AG04449 (cell line): ENCODE results near the gene SLC47A1.

Experiments used
- CTCF ChIA-PET: fragments of 350-600 bp; formaldehyde crosslinking; extraction: SDS; loops from one replicate; lab custom pipeline; 2021; ENCODE audit warnings: antibody characterized with exemption; lab: Yijun Ruan, JAX
- POLR2A ChIA-PET: fragments of 400-600, 350-600 bp; formaldehyde crosslinking; extraction: SDS; loops from one replicate; lab custom pipeline; 2020; ENCODE audit warnings: antibody characterized with exemption, inconsistent platforms; lab: Yijun Ruan, JAX
- DNase-seq: peaks from one replicate; pipeline ENCODE4 v3.0.0-alpha.2; 2010; ENCODE audit warnings: low read depth, low spot score
- H3K4me3 ChIP-seq: 2 replicates; pipeline ENCODE4 v1.5.1; 2011; ENCODE audit warnings: low read depth, mild to moderate bottlenecking, control low read depth, low read length
- CTCF ChIP-seq: IDR thresholded peaks from one replicate; pipeline ENCODE4 v1.5.1; 2011; ENCODE audit warnings: mild to moderate bottlenecking, moderate library complexity, low read length, control low read depth, inconsistent platforms; ENCODE audit not compliant: insufficient read depth; ENCODE audit errors: missing control alignments

SLC47A1 gene

GRCh38 chr17:19551591-19552148 is 18.0 kb downstream of the SLC47A1 start:
- TF ChIP-seq CTCF, result no peak
- H3K4me3 ChIP-seq, result no peak overlapping the region
- CTCF ChIA-PET, result interaction anchor here (1.4 kb wide), 1 partner anchor 13 kb away, joined by 3 read pairs; no protein-coding TSS in a partner anchor
- no peak for DNase-seq
- POLR2A ChIA-PET, result no interaction called here

GRCh38 chr17:19553036-19553435 is 19.4 kb downstream of the SLC47A1 start:
- H3K4me3 ChIP-seq, result no peak overlapping the region
- POLR2A ChIA-PET, result no interaction called here
- no peak for TF ChIP-seq CTCF
- CTCF ChIA-PET, result no interaction called here
- no peak for DNase-seq

DNA sequence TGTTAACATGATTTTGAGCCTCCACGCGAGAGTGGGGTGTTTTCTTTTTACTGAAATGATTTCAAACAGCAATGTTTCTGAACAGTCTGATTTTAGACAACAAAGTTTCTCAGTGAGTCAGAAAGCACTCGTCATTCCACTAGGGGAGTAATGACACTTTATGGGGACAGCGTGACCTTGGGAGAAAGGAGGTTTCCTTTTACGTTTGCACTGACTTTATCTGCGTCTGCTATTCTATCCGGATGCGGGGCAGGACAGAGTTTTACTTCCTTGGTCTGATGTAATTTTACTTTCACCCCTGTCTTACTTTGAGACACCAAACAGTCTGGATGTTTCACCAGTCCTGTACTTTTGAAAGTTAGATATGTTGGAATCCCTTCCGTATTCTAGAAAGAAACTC is 20.7 kb downstream of the SLC47A1 start:
- no peak overlapping the region for H3K4me3 ChIP-seq
- TF ChIP-seq CTCF, result no peak
- CTCF ChIA-PET, result no interaction called here
- DNase-seq, result no peak
- POLR2A ChIA-PET, result no interaction called here

- CTCF ChIA-PET, result no interaction called here
- DNase-seq, result no peak
- no peak for TF ChIP-seq CTCF
- H3K4me3 ChIP-seq, result no peak overlapping the region
- POLR2A ChIA-PET, result no interaction called here
Observed at GRCh38 chr17:19555746-19556145, 22.1 kb downstream of the SLC47A1 start.

DNA sequence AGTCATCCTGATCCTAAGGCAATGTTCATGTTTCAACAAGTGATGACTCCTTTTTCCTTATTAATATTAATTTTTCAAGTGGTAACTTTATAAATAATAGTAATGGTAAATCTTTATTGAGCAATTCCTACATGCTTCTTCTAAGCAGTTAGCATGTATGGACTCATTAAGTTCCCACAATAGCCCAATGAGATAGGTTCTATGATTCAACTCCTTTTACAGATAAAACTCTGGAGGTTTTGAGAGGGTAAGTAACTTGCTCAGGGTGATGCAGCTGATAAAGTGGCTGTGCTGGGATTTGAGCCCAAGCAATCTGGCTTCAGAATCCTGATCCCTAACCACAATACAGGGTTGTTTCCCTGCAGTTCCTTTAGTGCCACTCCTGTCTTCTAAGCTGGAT is 25.3 kb downstream of the SLC47A1 start:
- ChIA-PET POLR2A (no interaction called here), CTCF (no interaction called here)
- no peak for DNase-seq
- H3K4me3 ChIP-seq, result no peak overlapping the region
- no peak for TF ChIP-seq CTCF

DNA sequence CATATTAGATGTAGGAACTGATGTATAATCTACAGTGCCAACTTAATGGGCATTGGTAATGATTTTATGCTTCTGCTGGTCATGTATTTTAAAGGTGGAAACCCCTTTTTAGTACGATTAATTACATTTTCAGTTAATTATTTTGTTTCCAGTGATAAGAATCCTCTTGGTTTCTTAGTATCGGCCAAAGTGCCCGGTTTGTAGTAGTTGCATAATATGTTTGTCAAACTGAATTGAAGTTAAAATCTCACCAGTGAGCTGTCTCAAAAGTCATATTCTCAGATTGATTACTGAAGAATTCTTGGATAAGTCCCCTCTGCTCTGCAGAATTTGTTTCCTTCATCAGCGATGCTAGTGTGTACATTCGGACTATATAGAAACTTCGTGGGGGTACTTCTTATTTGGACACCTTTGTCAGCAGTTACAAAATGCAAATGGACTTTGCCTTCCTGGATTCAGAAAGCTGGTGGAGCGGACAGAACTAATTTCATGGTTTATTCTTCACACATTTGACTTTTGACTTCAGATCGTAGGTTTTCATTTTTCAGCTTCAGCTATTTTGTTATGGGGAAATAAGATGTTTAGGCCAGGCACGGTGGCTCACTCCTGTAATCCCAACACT is 28.2 kb downstream of the SLC47A1 start:
- POLR2A ChIA-PET, result no interaction called here
- no peak overlapping the region for H3K4me3 ChIP-seq
- CTCF ChIA-PET, result no interaction called here
- no peak for DNase-seq
- no peak for TF ChIP-seq CTCF
